B cell (primary cell): Measurements from ENCODE around the gene AGTPBP1. TPM values are rescaled to one million over a fixed set of nuclear protein-coding genes. Genes with fewer than 3 reads are reported as not detected.

Experiments used
- ATAC-seq: fragments of 200-7000 bp; cut with Tn5 transposase; one replicate; pipeline ENCODE4 v1.10.0; 2021; ENCODE audit warnings: low read depth, mild to moderate bottlenecking, moderate number of reproducible peaks, moderate library complexity
- CTCF ChIA-PET: fragments of 350-600 bp; sonication (Branson Sonifier 250); formaldehyde crosslinking; loops from one replicate; lab custom pipeline; 2021; ENCODE audit warnings: antibody characterized with exemption, inconsistent platforms; lab: Charles Lee
- POLR2A ChIA-PET: fragments of 350-600 bp; sonication (Branson Sonifier 250); formaldehyde crosslinking; loops from one replicate; lab custom pipeline; 2021; ENCODE audit warnings: antibody characterized with exemption; lab: Charles Lee
- DNase-seq: peaks from one replicate; pipeline ENCODE4 v3.0.0; 2013
- H2AFZ ChIP-seq: 2 replicates; pipeline ENCODE4 v1.6.1; 2012; ENCODE audit warnings: mild to moderate bottlenecking, low read depth, low read length; ENCODE audit not compliant: insufficient read depth, poor library complexity, severe bottlenecking
- H3K27ac ChIP-seq, 2 donors: 1 replicate in 1 of 2; 2 replicates in 1 of 2; pipeline ENCODE4 v1.5.1; 2012 to 2013; ENCODE audit warnings: low read length in 2 of 2, mild to moderate bottlenecking in 2 of 2, moderate library complexity in 1 of 2
- H3K27me3 ChIP-seq, 4 experiments: fragments of 200-600 bp in 1 of 4; sonication (generic) in 1 of 4; replicated peaks in 1 of 4; 1 replicate in 2 of 4; 2 replicates in 2 of 4; pipeline versions ENCODE4 v1.6.1 to v1.7.0; 2013 to 2016; ENCODE audit warnings: low read length in 3 of 4, mild to moderate bottlenecking in 2 of 4, mixed read lengths in 1 of 4, moderate library complexity in 1 of 4; ENCODE audit not compliant: insufficient read depth in 4 of 4, control insufficient read depth in 3 of 4; ENCODE audit errors: control extremely low read depth in 1 of 4
- H3K36me3 ChIP-seq, 2 experiments: replicated peaks in 1 of 2; 1 replicate in 1 of 2; 2 replicates in 1 of 2; pipeline versions ENCODE4 v1.6.1 to v1.7.1; 2013; ENCODE audit warnings: low read length in 1 of 2; ENCODE audit not compliant: insufficient read depth in 2 of 2, control insufficient read depth in 1 of 2; ENCODE audit errors: control extremely low read depth in 1 of 2, extremely low read depth in 1 of 2
- H3K4me1 ChIP-seq, 2 donors: fragments of 200-600 bp in 1 of 2; sonication (generic) in 1 of 2; 1 replicate in 1 of 2; 2 replicates in 1 of 2; pipeline versions ENCODE4 v1.5.1 to v1.6.1; 2013 to 2017; ENCODE audit warnings: low read length in 2 of 2; ENCODE audit not compliant: control insufficient read depth in 2 of 2, insufficient read depth in 2 of 2
- H3K4me2 ChIP-seq: replicated peaks from 2 replicates; pipeline ENCODE3; 2012; ENCODE audit warnings: mild to moderate bottlenecking, low read depth, low read length; ENCODE audit not compliant: poor library complexity, severe bottlenecking
- H3K4me3 ChIP-seq, 5 experiments: fragments of 200-600 bp in 1 of 5; sonication (generic) in 1 of 5; 1 replicate in 3 of 5; 2 replicates in 2 of 5; pipeline versions ENCODE4 v1.5.1 to v1.7.0; 2011 to 2016; ENCODE audit warnings: low read length in 4 of 5, mild to moderate bottlenecking in 4 of 5, low read depth in 2 of 5, control low read depth in 1 of 5, moderate library complexity in 1 of 5; ENCODE audit not compliant: insufficient read depth in 1 of 5; ENCODE audit errors: control extremely low read depth in 1 of 5, extremely low read depth in 1 of 5
- H3K79me2 ChIP-seq: fragments of 200-600 bp; sonication (generic); one replicate; pipeline ENCODE4 v1.6.0; 2016; ENCODE audit warnings: low read length; ENCODE audit not compliant: control insufficient read depth, insufficient read depth
- H3K9ac ChIP-seq: fragments of 200-600 bp; sonication (generic); 2 replicates; pipeline ENCODE4 v1.6.1; 2017; ENCODE audit warnings: mild to moderate bottlenecking, low read length, moderate library complexity
- H3K9me3 ChIP-seq, 3 donors: one replicate each; pipeline versions ENCODE4 v1.6.1 to v1.7.1; 2013; ENCODE audit warnings: low read length in 2 of 3; ENCODE audit not compliant: control insufficient read depth in 2 of 3, insufficient read depth in 1 of 3; ENCODE audit errors: control extremely low read depth in 1 of 3
- H4K20me1 ChIP-seq: 2 replicates; pipeline ENCODE4 v1.6.0; 2012; ENCODE audit warnings: mild to moderate bottlenecking, low read length; ENCODE audit not compliant: insufficient read depth, control insufficient read depth, poor library complexity, severe bottlenecking
- H3K27ac Mint-ChIP-seq: one replicate; pipeline ENCODE4 v1.8.0; 2021; ENCODE audit warnings: mixed read lengths
- H3K27me3 Mint-ChIP-seq: one replicate; pipeline ENCODE4 v1.8.0; 2021; ENCODE audit warnings: mixed read lengths
- H3K4me1 Mint-ChIP-seq: one replicate; pipeline ENCODE4 v1.8.0; 2021; ENCODE audit warnings: mixed read lengths
- H3K4me3 Mint-ChIP-seq: one replicate; pipeline ENCODE4 v1.8.0; 2021; ENCODE audit warnings: mixed read lengths
- H3K9me3 Mint-ChIP-seq: one replicate; pipeline ENCODE4 v1.8.0; 2022; ENCODE audit warnings: mixed read lengths; ENCODE audit not compliant: insufficient read depth
- EZH2 ChIP-seq: IDR thresholded peaks from 2 replicates; pipeline ENCODE4 v1.6.1; 2012; ENCODE audit warnings: borderline replicate concordance, low read depth, mild to moderate bottlenecking, moderate library complexity, low read length; ENCODE audit not compliant: insufficient read depth, poor library complexity, severe bottlenecking
- WGBS: methylation state at CpG from one replicate; pipeline ENCODE4 v1.1.5; 2013; ENCODE audit warnings: missing lambda C conversion rate; ENCODE audit not compliant: insufficient coverage; 5-methylcytosine and 5-hydroxymethylcytosine counted together
- intact Hi-C: fragments of 100-400 bp; cut with micrococcal nuclease; formaldehyde crosslinking; loops from one replicate; pipeline ENCODE4 v1.10.0; 2022
- polyA plus RNA-seq: library from polyadenylated mRNA; depleted of rRNA; stranded (reverse); fragments of >200 nt; gene quantifications from 2 replicates; pipeline ENCODE4 v1.2.3, GENCODE V29; 2012
- total RNA-seq, 2 donors: library from RNA; stranded (reverse); fragments of 120-200 nt in 1 of 2; gene quantifications; 1 replicate in 1 of 2; 2 replicates in 1 of 2; pipeline versions ENCODE4 v1.2.3 to v1.2.4, GENCODE V29; 2013 to 2022
- TF ChIP-seq, protein P1 (sequence below): fragments of 200-600 bp; IDR thresholded peaks from one replicate; pipeline ENCODE4 v1.8.0; 2022; ENCODE audit warnings: antibody characterized with exemption, mild to moderate bottlenecking

The AGTPBP1 gene
- total and polyA plus RNA-seq, 2 donors (not counting 1 experiment from before 2014, with no cell fraction given): 7.5 to 33.1 TPM

DNA sequence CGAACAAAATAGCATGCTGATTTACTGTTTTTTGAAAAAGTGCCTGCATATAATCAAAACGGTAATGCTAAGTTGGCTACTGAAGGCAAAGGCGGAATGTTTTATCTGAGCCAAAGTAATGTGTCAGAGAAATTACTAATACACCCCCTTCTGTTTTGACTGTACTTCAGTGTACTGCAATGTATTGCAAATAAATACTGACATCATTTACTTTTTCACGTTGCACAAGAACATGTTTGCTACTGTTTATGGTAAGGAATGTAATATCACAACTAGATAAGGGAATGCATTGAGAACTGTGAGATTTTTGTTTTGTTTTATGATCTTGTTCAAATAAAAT lies 813 bp upstream of the AGTPBP1 start:
- no peaks in the 10 kb centered on the region for H3K36me3 ChIP-seq
- POLR2A ChIA-PET: interaction anchor here (0.6 to 0.7 kb wide), 4 partner anchors 44 to 548 kb away, joined by 3 to 5 read pairs (median 4); no protein-coding TSS in a partner anchor
- peaks cover 13% of the 10 kb centered on the region for H4K20me1 ChIP-seq
- Mint-ChIP-seq H3K4me3 (peak overlapping the region; percentile 99), H3K9me3 (no peaks in the 10 kb centered on the region), H3K27me3 (peaks cover 7% of the 10 kb centered on the region), H3K27ac (peak overlapping the region; percentile 90), H3K4me1 (peaks cover 21% of the 10 kb centered on the region)
- peak overlapping the region; percentile 87 for H3K4me2 ChIP-seq
- peak overlapping the region; percentile 56 to 90 (median 80) for H3K4me3 ChIP-seq
- no peaks in the 10 kb centered on the region for H3K9me3 ChIP-seq
- peak overlapping the region; percentile 51 to 73 for H3K27ac ChIP-seq
- peaks cover 0 to 3% (median 0%) of the 10 kb centered on the region in 4 experiments for H3K27me3 ChIP-seq
- intact Hi-C loops: loop anchor here (1.0 to 2.0 kb wide), 5 partner anchors 63 to 612 kb away; partner anchors contain the start of genes ISCA1 and TUT7
- no peak for TF ChIP-seq EZH2
- H3K9ac ChIP-seq: peak overlapping the region; percentile 83
- H3K4me1 ChIP-seq: peaks cover 9 to 11% of the 10 kb centered on the region in 2 donors
- no peak for ATAC-seq
- peaks cover 26% of the 10 kb centered on the region for H3K79me2 ChIP-seq
- CTCF ChIA-PET: interaction anchor here (2.1 kb wide), 1 partner anchor 44 kb away, joined by 7 read pairs; no protein-coding TSS in a partner anchor
- DNase-seq: no peak
- H2AFZ ChIP-seq: peak overlapping the region; percentile 90
- WGBS: no CpG with 5 or more reads among the region's 4 CpGs

DNA sequence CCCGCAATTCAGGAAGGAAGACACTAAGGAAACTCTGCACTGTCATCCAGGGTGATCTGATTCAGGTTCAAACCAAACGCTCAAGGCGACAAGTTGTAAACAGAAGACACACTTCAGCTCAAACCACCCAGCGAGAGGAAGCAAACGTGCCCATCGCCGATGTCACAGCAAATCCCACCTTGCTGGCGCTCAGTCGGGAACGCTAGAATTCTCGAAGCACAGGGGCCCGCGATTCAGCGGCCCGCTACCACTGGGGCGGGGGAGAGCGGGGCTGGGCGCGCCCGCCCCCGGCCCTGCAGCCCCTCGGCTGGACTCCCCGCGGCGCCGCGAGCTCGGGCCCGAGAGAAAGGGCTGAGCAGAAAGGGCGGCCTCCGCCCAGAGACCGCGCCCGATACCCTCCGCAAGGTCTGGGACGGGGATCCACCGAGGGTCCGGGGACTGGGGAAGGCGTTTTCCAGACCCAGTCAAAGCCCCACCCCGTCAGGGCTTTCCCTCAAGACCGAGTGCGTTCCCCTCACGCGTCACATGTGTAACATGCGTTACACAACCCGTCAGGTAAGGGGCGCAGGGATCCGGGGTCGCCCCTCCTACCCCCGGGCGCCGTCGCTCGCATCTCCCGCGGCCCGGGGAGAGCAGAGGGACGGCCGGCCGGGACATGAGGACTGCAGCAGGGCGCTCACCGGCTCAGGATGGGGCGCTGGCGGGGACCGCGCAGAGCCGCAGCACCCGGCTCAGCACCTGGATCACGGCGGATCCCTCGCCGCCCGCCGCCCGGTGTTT lies 469 bp downstream of the AGTPBP1 start:
- Mint-ChIP-seq H3K27me3 (peaks cover 4% of the 10 kb centered on the region), H3K4me3 (peak overlapping the region; percentile 99), H3K4me1 (peaks cover 21% of the 10 kb centered on the region), H3K27ac (peak overlapping the region; percentile 96), H3K9me3 (no peaks in the 10 kb centered on the region)
- intact Hi-C loops: loop anchor here (2.0 kb wide), 1 partner anchor 1820 kb away; the partner anchor contains the start of gene KIF27
- no peak for TF ChIP-seq EZH2
- TF ChIP-seq, protein P1, sequence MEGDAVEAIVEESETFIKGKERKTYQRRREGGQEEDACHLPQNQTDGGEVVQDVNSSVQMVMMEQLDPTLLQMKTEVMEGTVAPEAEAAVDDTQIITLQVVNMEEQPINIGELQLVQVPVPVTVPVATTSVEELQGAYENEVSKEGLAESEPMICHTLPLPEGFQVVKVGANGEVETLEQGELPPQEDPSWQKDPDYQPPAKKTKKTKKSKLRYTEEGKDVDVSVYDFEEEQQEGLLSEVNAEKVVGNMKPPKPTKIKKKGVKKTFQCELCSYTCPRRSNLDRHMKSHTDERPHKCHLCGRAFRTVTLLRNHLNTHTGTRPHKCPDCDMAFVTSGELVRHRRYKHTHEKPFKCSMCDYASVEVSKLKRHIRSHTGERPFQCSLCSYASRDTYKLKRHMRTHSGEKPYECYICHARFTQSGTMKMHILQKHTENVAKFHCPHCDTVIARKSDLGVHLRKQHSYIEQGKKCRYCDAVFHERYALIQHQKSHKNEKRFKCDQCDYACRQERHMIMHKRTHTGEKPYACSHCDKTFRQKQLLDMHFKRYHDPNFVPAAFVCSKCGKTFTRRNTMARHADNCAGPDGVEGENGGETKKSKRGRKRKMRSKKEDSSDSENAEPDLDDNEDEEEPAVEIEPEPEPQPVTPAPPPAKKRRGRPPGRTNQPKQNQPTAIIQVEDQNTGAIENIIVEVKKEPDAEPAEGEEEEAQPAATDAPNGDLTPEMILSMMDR: no peak
- Histone ChIP-seq H3K4me2 (peak overlapping the region; percentile 87), H3K36me3 (no peaks in the 10 kb centered on the region), H3K9ac (peak overlapping the region; percentile 83), H3K27me3 (peaks cover 0 to 3% (median 0%) of the 10 kb centered on the region in 4 experiments), H3K4me3 (peak overlapping the region; percentile 80 to 91 (median 82)), H3K27ac (peak overlapping the region; percentile 76 to 96), H2AFZ (peak overlapping the region; percentile 82), H4K20me1 (peaks cover 17% of the 10 kb centered on the region), H3K4me1 (peaks cover 9 to 11% of the 10 kb centered on the region in 2 donors), H3K9me3 (no peaks in the 10 kb centered on the region), H3K79me2 (peaks cover 39% of the 10 kb centered on the region)
- ATAC-seq: peak; percentile 40
- under 1% methylated on average over 75 of the region's 75 CpGs for WGBS
- CTCF ChIA-PET: interaction anchor here (2.1 kb wide), 1 partner anchor 43 kb away, joined by 7 read pairs; no protein-coding TSS in a partner anchor
- POLR2A ChIA-PET: interaction anchor here (0.5 to 0.6 kb wide), 2 partner anchors 43 to 62 kb away, joined by 3 to 9 read pairs; no protein-coding TSS in a partner anchor
- peak; percentile 69 for DNase-seq
